Measurements from ENCODE around the gene VPS4B.

- TF ChIP-seq CTCF (IDR thresholded peaks at IDR 0.05) = no peak
- TF ChIP-seq EZH2 (IDR thresholded peaks at IDR 0.05; ENCODE audit: borderline replicate concordance, insufficient read depth, low read depth, low read length, poor library complexity, severe bottlenecking) = no peak
These were observed 78.0 kb downstream of the VPS4B start for GRCh38 chr18:63344263-63344662.
